Nephron (organoid): ENCODE data around the gene TPD52L3.

Source experiments
- H3K27ac Mint-ChIP-seq, 3 experiments: 2 replicates each; pipeline ENCODE4 v1.8.0; 2020; ENCODE audit warnings: mixed read lengths in 3 of 3, mild to moderate bottlenecking in 2 of 3, moderate library complexity in 1 of 3
- H3K27me3 Mint-ChIP-seq: 2 replicates; pipeline ENCODE4 v1.8.0; 2021; ENCODE audit warnings: low read depth, mild to moderate bottlenecking, moderate library complexity, mixed read lengths
- H3K36me3 Mint-ChIP-seq: 2 replicates; pipeline ENCODE4 v1.8.0; 2020; ENCODE audit warnings: low read depth, mixed read lengths
- H3K4me1 Mint-ChIP-seq: 2 replicates; pipeline ENCODE4 v1.8.0; 2020; ENCODE audit warnings: mixed read lengths
- H3K4me3 Mint-ChIP-seq, 3 experiments: 2 replicates each; pipeline ENCODE4 v1.8.0; 2020; ENCODE audit warnings: mild to moderate bottlenecking in 3 of 3, mixed read lengths in 3 of 3, moderate library complexity in 2 of 3
- H3K9me3 Mint-ChIP-seq: 2 replicates; pipeline ENCODE4 v1.8.0; 2020; ENCODE audit warnings: mixed read lengths
- TF ChIP-seq, protein P1 (sequence below), 3 experiments: fragments of 200-600 bp; sonication (generic); IDR thresholded peaks; one replicate each; pipeline ENCODE4 v1.5.0; 2021; ENCODE audit warnings: antibody characterized with exemption in 3 of 3; ENCODE audit not compliant: unreplicated experiment in 3 of 3

The TPD52L3 gene

DNA sequence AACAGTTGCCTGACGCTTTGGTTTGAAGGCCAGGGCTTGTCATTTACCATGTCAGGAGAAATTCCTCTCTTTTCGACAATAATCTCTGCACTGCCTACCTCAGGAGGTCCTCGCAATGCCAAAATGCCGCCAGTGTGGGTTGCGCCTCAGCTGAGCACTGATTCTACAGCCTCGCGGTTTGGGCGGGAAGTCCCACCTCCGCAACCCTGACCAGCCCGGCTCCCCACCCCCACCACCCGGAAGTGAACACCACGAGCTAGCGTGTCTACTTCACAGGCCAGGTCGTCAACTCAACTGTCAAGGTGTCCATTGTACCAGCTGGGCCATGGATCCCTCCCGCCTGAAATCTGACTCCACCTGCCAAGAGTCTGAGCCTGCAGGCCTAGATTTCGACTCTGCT is at the start of gene TPD52L3:
Gene TPD52L3, plus strand, starts transcription at position 273 of the 400 bp plus-strand sequence. CDS start 221 bp downstream, outside the sequence.
- Mint-ChIP-seq H3K27ac (no peak within 1 kb of the TSS), H3K9me3 (peaks cover 4% of the 10 kb centered on the region), H3K36me3 (no peaks in the 10 kb centered on the region), H3K4me1 (no peaks in the 10 kb centered on the region), H3K4me3 (no peak within 1 kb of the TSS), H3K27me3 (peaks cover 4% of the 10 kb centered on the region)
- TF ChIP-seq, protein P1, sequence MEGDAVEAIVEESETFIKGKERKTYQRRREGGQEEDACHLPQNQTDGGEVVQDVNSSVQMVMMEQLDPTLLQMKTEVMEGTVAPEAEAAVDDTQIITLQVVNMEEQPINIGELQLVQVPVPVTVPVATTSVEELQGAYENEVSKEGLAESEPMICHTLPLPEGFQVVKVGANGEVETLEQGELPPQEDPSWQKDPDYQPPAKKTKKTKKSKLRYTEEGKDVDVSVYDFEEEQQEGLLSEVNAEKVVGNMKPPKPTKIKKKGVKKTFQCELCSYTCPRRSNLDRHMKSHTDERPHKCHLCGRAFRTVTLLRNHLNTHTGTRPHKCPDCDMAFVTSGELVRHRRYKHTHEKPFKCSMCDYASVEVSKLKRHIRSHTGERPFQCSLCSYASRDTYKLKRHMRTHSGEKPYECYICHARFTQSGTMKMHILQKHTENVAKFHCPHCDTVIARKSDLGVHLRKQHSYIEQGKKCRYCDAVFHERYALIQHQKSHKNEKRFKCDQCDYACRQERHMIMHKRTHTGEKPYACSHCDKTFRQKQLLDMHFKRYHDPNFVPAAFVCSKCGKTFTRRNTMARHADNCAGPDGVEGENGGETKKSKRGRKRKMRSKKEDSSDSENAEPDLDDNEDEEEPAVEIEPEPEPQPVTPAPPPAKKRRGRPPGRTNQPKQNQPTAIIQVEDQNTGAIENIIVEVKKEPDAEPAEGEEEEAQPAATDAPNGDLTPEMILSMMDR (IDR thresholded peaks at IDR 0.05; ENCODE audit: unreplicated experiment in 3 of 3): no peak

DNA sequence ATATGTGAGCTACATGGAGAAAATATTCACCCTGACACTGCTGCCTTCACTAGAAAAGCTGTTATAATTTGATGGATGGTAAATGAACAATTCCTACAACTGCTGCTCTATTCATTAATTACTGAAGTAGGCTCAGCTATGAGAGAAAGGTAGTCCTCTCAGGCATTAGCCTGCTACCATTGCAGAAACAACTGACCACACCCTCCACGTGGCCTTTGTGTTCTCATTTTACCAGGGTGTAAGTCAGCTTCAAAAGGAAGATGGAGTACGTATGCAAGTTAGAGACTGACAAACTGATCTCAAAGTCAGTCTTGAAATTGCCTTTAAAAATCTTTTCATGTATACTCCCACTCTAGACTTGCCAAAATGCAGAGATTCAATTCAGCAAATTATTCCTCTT is 26.3 kb upstream of the TPD52L3 start:
- Mint-ChIP-seq H3K27me3 (no peaks in the 10 kb centered on the region), H3K4me3 (no peak overlapping the region), H3K4me1 (no peaks in the 10 kb centered on the region), H3K9me3 (no peaks in the 10 kb centered on the region), H3K36me3 (no peaks in the 10 kb centered on the region), H3K27ac (no peak overlapping the region)
- TF ChIP-seq, protein P1 (IDR thresholded peaks at IDR 0.05; ENCODE audit: unreplicated experiment in 3 of 3): no peak

DNA sequence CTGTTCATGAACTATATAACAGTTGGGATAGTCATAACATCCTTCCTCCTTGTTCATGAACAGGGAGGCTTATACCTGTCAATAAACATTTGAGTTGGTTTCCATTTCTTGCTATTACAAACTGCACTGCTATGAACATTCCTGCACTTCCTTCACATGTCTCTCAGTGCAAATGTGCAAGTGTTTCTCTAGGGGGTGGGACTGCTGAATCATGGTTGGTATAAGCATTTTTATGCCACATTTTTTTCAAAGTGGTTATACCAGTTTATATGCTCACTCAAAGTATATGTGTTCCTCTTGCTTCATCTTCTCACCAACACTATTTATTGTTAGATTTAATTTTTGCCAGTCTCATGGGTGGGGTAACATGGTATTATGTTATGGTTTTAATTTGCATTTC is 25.8 kb upstream of the TPD52L3 start:
- Mint-ChIP-seq H3K27ac (no peak overlapping the region), H3K4me3 (no peak overlapping the region), H3K4me1 (no peaks in the 10 kb centered on the region), H3K27me3 (no peaks in the 10 kb centered on the region), H3K36me3 (no peaks in the 10 kb centered on the region), H3K9me3 (no peaks in the 10 kb centered on the region)
- TF ChIP-seq, protein P1 (IDR thresholded peaks at IDR 0.05; ENCODE audit: unreplicated experiment in 3 of 3): no peak

DNA sequence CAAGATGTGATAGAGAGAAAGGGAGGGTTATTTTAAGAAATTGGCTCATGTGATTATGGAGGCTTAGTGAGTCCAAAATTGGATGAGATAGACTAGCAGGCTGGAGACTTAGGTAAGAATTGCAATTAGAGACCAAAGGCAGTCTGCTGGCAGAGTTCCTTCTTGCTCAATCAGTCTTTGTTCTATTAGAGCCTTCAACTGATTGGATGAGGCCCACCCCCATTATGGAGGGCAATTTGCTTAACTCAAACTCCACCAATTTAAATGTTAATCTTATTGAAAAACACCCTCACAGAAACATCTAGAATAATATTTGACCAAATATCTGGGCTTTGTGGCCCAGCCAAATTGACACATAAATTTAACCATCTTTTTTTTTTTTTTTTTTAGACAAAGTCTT is 23.9 kb upstream of the TPD52L3 start:
- no peak overlapping the region for H3K27ac Mint-ChIP-seq
- H3K4me3 Mint-ChIP-seq: no peak overlapping the region
- no peaks in the 10 kb centered on the region for H3K27me3 Mint-ChIP-seq
- H3K4me1 Mint-ChIP-seq: no peaks in the 10 kb centered on the region
- TF ChIP-seq, protein P1 (IDR thresholded peaks at IDR 0.05; ENCODE audit: unreplicated experiment in 3 of 3): no peak
- no peaks in the 10 kb centered on the region for H3K36me3 Mint-ChIP-seq
- H3K9me3 Mint-ChIP-seq: no peaks in the 10 kb centered on the region

DNA sequence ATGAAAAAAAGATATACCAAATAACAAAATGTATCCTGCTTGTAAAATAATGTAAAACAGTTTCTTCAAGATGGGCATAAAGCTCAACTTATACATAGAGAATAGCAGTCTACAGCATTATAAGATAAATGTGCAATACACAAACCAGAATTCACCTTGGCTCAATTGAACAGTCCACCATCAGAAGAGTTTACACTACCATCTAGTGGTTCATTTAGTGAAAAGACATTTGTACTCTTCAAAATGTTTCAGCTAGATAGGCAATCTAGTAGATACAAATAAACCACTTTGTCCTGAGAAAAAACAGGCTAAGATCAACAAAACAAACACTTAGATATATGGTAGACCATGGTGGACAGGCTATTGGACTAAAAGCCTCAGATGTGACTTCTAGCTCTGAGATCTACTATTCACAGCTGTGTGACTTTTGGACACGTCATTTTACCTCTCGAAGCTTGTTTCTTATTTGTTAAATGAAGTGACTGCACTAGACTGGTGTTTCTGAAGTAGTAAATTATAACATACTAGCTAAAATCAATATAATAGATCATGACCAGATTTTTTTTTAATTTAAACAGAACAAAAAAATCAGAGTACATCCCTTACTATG is 22.1 kb upstream of the TPD52L3 start:
- no peak overlapping the region for H3K27ac Mint-ChIP-seq
- no peaks in the 10 kb centered on the region for H3K27me3 Mint-ChIP-seq
- H3K9me3 Mint-ChIP-seq: no peaks in the 10 kb centered on the region
- no peak overlapping the region for H3K4me3 Mint-ChIP-seq
- no peaks in the 10 kb centered on the region for H3K36me3 Mint-ChIP-seq
- TF ChIP-seq, protein P1 (IDR thresholded peaks at IDR 0.05; ENCODE audit: unreplicated experiment in 3 of 3): peak; percentile 62 to 68 (median 65)
- no peaks in the 10 kb centered on the region for H3K4me1 Mint-ChIP-seq

DNA sequence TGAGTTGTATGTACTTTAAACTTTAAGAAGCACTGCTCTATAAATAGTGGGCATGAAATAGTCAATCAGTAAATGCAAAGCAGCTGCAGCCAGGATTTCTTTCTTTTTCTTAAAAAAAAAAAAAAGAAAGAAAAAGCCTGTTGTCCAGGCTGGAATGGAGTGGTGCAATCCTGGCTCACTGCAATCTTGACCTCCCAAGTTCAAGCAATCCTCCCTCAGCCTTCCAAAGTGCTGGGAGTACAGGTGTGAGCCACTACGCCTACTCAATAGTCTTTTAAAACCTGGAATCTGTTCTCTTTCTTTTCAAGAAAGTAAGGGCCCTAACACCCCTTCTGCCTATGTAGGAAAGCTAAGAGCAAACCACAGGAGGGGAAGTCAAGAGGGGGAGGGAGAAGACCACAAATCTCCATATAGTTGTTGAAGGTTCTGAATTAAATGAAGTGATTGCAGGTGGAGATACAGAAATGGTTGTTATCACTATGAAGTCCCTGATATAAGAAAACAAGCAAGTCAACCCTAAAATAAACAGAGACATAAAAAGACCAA is 20.6 kb upstream of the TPD52L3 start:
- Mint-ChIP-seq H3K27me3 (no peaks in the 10 kb centered on the region), H3K4me3 (no peak overlapping the region), H3K9me3 (no peaks in the 10 kb centered on the region), H3K4me1 (no peaks in the 10 kb centered on the region), H3K36me3 (no peaks in the 10 kb centered on the region), H3K27ac (no peak overlapping the region)
- TF ChIP-seq, protein P1 (IDR thresholded peaks at IDR 0.05; ENCODE audit: unreplicated experiment in 3 of 3): no peak
